ENCODE measurements around the gene RASGEF1B. TPM values are rescaled to one million over a fixed set of nuclear protein-coding genes. Genes with fewer than 3 reads are reported as not detected.
A peak's percentile ranks its signal among the peaks of the same experiment; 100 is the strongest.

Gene RASGEF1B
- total RNA-seq = 40.2 and 43.7 TPM in 2 replicates

- no peaks in the 10 kb centered on the region for H3K27me3 Mint-ChIP-seq
- H3K36me3 Mint-ChIP-seq (ENCODE audit: low read depth) = peaks cover 19% of the 10 kb centered on the region
- peak; percentile 97 for DNase-seq
- ChIA-PET CTCF (interaction anchor here (0.6 to 9.6 kb wide), 27 partner anchors 12 to 797 kb away, joined by 3 to 239 read pairs (median 4); no protein-coding TSS in a partner anchor), POLR2A (interaction anchor here (0.6 to 5.5 kb wide), 51 partner anchors 10 to 1563 kb away, joined by 3 to 76 read pairs (median 5); partner anchors contain the start of genes COPS4 and HNRNPD)
- peak; percentile 82 for ATAC-seq (ENCODE audit: low read depth)
- TF ChIP-seq, protein P1, sequence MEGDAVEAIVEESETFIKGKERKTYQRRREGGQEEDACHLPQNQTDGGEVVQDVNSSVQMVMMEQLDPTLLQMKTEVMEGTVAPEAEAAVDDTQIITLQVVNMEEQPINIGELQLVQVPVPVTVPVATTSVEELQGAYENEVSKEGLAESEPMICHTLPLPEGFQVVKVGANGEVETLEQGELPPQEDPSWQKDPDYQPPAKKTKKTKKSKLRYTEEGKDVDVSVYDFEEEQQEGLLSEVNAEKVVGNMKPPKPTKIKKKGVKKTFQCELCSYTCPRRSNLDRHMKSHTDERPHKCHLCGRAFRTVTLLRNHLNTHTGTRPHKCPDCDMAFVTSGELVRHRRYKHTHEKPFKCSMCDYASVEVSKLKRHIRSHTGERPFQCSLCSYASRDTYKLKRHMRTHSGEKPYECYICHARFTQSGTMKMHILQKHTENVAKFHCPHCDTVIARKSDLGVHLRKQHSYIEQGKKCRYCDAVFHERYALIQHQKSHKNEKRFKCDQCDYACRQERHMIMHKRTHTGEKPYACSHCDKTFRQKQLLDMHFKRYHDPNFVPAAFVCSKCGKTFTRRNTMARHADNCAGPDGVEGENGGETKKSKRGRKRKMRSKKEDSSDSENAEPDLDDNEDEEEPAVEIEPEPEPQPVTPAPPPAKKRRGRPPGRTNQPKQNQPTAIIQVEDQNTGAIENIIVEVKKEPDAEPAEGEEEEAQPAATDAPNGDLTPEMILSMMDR (IDR thresholded peaks at IDR 0.05) = no peak
- peak within 1 kb of the TSS; percentile 92 for H3K4me3 Mint-ChIP-seq
- intact Hi-C loops (cut with micrococcal nuclease) = loop anchor here (1.0 to 2.0 kb wide), 10 partner anchors 21 to 958 kb away; no protein-coding TSS in a partner anchor
- H3K4me1 Mint-ChIP-seq = peaks cover 53% of the 10 kb centered on the region
- H3K9me3 Mint-ChIP-seq = no peaks in the 10 kb centered on the region
- peak within 1 kb of the TSS; percentile 97 for H3K27ac Mint-ChIP-seq
These were observed at the start of gene RASGEF1B for GRCh38 chr4:81471588-81472280. Gene RASGEF1B, minus strand, starts transcription at chr4:81471907. Its CDS starts 12,399 bp downstream, at chr4:81459508.

DNA sequence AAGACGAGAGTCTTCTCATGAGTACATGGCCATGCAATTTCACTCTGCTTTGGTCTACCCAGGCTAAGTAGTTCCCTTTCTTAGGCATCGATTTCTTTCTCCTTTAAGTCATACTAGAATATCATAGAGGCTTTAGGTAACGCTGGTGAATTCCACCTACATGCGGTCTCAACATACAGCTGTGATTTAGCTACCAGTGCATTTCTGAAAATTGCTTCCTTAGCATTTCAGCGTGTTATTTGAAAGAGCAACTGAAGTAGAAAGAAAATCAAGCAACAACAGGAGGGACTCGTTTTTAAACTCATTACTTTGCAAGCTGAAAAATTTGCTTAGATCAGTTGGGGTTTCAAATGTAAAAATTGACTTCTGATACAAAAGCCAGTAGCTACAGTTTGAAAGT, 48.1 kb upstream of the RASGEF1B start:
- H3K4me1 Mint-ChIP-seq = peaks cover 34% of the 10 kb centered on the region
- H3K27ac Mint-ChIP-seq = no peak overlapping the region
- POLR2A ChIA-PET = interaction anchor here (0.9 to 1.5 kb wide), 2 partner anchors 10 to 42 kb away, joined by 3 to 6 read pairs; no protein-coding TSS in a partner anchor
- TF ChIP-seq, protein P1 (IDR thresholded peaks at IDR 0.05) = no peak
- ATAC-seq (ENCODE audit: low read depth) = peak; percentile 26
- H3K4me3 Mint-ChIP-seq = no peak overlapping the region
- no peak for DNase-seq
- CTCF ChIA-PET = no interaction called here
- H3K36me3 Mint-ChIP-seq (ENCODE audit: low read depth) = no peaks in the 10 kb centered on the region
- H3K9me3 Mint-ChIP-seq = no peaks in the 10 kb centered on the region
- intact Hi-C loops (cut with micrococcal nuclease) = loop anchor here (1.0 to 2.0 kb wide), 3 partner anchors 10 to 21 kb away; no protein-coding TSS in a partner anchor
- H3K27me3 Mint-ChIP-seq = no peaks in the 10 kb centered on the region

DNA sequence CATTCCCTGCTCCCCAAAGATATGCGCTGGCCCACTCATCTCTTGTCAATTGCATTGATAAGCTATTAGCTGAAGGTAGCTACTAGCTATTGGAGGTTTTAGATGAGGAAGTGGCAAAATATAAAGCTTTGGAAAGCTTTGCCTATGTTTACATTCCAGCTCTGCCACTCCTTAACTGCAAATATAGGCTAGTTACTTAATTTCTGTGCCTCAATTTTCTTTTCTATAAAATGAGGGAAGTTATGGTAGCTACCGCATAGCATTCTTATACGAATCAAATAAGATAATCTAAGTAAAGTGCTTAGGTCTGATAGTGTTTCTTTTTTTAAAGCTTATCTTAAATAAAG, 47.7 kb upstream of the RASGEF1B start:
- TF ChIP-seq, protein P1 (IDR thresholded peaks at IDR 0.05) = no peak
- DNase-seq (no peak), ATAC-seq (ENCODE audit: low read depth) (no peak)
- ChIA-PET POLR2A (interaction anchor here (0.6 to 1.5 kb wide), 3 partner anchors 10 to 49 kb away, joined by 3 to 6 read pairs (median 4); no protein-coding TSS in a partner anchor), CTCF (no interaction called here)
- H3K4me3 Mint-ChIP-seq = no peak overlapping the region
- H3K9me3 Mint-ChIP-seq = no peaks in the 10 kb centered on the region
- no peak overlapping the region for H3K27ac Mint-ChIP-seq
- H3K4me1 Mint-ChIP-seq = peaks cover 37% of the 10 kb centered on the region
- H3K27me3 Mint-ChIP-seq = no peaks in the 10 kb centered on the region
- H3K36me3 Mint-ChIP-seq (ENCODE audit: low read depth) = no peaks in the 10 kb centered on the region
- intact Hi-C loops (cut with micrococcal nuclease) = loop anchor here (2.0 kb wide), 1 partner anchor 15 kb away; no protein-coding TSS in a partner anchor

DNA sequence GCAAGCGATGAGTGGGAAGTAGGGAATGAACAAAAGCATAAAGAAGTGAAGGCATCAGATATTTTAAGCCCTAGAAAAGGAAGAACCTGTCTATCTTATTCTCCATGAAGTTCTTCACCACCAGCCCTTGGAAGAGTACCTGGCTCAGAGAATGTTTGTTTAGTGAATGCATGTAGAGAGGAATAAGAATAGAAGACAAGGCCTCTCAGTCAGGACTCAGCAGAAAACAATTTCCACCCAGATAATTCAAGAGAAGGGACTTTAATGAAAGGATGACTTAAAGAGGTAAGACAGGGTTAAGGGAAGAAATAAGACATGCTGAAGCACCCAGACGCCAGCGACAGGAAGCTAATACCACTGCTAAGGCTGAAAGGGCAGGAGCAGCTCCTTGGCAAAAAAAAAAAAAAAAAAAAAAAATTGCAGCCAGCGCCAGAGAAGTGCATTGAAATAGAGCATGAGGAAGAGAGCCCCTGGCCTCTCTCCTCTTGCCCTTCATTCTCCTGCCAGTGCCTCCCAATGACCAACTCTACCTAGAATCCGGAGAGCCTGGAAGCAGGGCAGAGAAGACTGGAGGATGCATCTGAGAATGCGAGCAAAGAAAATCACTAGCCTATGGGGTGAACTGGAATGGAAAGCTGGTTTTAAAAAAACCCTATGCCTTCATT, 47.2 kb upstream of the RASGEF1B start:
- intact Hi-C loops (cut with micrococcal nuclease) = loop anchor here (2.0 kb wide), 1 partner anchor 14 kb away; no protein-coding TSS in a partner anchor
- TF ChIP-seq, protein P1 (IDR thresholded peaks at IDR 0.05) = no peak
- Mint-ChIP-seq H3K36me3 (ENCODE audit: low read depth) (no peaks in the 10 kb centered on the region), H3K27me3 (no peaks in the 10 kb centered on the region), H3K4me3 (no peak overlapping the region), H3K4me1 (peaks cover 41% of the 10 kb centered on the region), H3K9me3 (no peaks in the 10 kb centered on the region), H3K27ac (no peak overlapping the region)
- ChIA-PET POLR2A (interaction anchor here (0.6 to 1.5 kb wide), 5 partner anchors 9 to 1494 kb away, joined by 3 to 6 read pairs (median 4); no protein-coding TSS in a partner anchor), CTCF (no interaction called here)
- no peak for ATAC-seq (ENCODE audit: low read depth)
- DNase-seq = no peak
